Thoracic aorta (tissue), 2 donors: ENCODE data around the gene HSF5. TPM values are rescaled to one million over a fixed set of nuclear protein-coding genes. Genes with fewer than 3 reads are reported as not detected.

Source experiments
- ATAC-seq: fragments of 150-250 bp; one replicate; pipeline ENCODE4 v1.8.0; 2017; ENCODE audit warnings: low read depth; ENCODE audit not compliant: insufficient number of reproducible peaks, low FRiP score
- DNase-seq: peaks from one replicate; pipeline ENCODE4 v3.0.0-alpha.2; 2020; ENCODE audit warnings: low spot score
- H3K27ac ChIP-seq, 2 donors: fragments of 200-600 bp; sonication (generic); 1 replicate in 1 of 2; 2 replicates in 1 of 2; pipeline ENCODE4 v1.5.1; 2016; ENCODE audit warnings: mild to moderate bottlenecking in 2 of 2, moderate library complexity in 2 of 2
- H3K27me3 ChIP-seq: fragments of 200-600 bp; sonication (generic); replicated peaks from 2 replicates; pipeline ENCODE4 v1.6.0; 2016; ENCODE audit warnings: mild to moderate bottlenecking; ENCODE audit not compliant: insufficient read depth
- H3K36me3 ChIP-seq: fragments of 200-600 bp; sonication (generic); one replicate; pipeline ENCODE4 v1.5.1; 2016
- H3K4me1 ChIP-seq, 2 donors: fragments of 200-600 bp; sonication (generic); 1 replicate in 1 of 2; 2 replicates in 1 of 2; pipeline versions ENCODE4 v1.5.1 to v1.6.0; 2016; ENCODE audit warnings: low read depth in 2 of 2, mild to moderate bottlenecking in 1 of 2; ENCODE audit not compliant: control insufficient read depth in 1 of 2
- H3K4me3 ChIP-seq: fragments of 200-600 bp; sonication (generic); 2 replicates; pipeline ENCODE4 v1.5.1; 2016; ENCODE audit warnings: mild to moderate bottlenecking
- H3K9me3 ChIP-seq: fragments of 200-600 bp; sonication (generic); 2 replicates; pipeline ENCODE4 v1.5.1; 2016
- total RNA-seq, 2 donors: library from RNA; depleted of rRNA; stranded (reverse); fragments of >200 nt; gene quantifications; one replicate each; pipeline versions ENCODE4 v1.1.0 to v1.2.3, GENCODE V29; 2016
- TF ChIP-seq, protein P1 (sequence below): fragments of 200-600 bp; sonication (generic); IDR thresholded peaks from one replicate; pipeline ENCODE4 v1.5.1; 2019; ENCODE audit warnings: antibody characterized with exemption

Gene HSF5
- total RNA-seq, 2 donors from 2014 or later: 0.14 TPM; not detected in 1

DNA sequence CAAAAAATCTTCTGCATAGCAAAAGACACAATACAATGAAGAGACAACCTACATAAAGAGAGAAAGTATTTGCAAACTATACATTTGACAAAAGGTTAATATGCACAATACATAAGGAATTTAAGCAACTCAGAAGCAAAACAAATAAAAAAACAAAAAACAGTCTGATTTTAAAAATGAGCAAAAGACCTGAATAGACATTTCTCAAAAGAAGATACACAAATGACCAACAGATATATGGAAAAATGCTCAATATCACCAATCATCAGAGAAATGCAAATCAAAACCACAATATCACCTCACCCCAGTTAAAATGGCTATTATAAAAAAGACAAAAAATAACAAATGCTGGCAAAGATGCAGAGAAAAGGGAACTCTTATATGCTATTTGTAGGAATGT lies 32.7 kb downstream of the HSF5 start:
- H3K36me3 ChIP-seq: no peaks in the 10 kb centered on the region
- no peak for DNase-seq

DNA sequence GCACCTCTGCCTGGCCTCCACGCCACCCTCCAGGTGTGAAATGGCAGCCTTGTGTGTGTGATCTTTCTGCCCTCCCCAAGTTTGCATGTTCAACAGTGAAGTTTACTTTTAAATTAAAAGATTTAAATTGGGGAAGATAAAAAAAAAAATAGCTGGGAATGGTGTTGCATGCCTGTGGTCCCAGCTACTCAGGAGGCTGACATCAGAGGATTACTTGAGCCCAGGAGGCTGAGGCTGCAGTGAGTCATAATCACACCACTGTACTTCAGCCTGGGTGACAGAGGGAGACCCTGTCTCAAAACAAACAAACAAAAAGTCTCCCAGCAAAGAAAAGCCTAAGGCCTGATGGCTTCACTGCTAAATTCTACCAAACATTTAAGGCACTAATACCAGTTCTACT lies 35.5 kb downstream of the HSF5 start:
- TF ChIP-seq, protein P1, sequence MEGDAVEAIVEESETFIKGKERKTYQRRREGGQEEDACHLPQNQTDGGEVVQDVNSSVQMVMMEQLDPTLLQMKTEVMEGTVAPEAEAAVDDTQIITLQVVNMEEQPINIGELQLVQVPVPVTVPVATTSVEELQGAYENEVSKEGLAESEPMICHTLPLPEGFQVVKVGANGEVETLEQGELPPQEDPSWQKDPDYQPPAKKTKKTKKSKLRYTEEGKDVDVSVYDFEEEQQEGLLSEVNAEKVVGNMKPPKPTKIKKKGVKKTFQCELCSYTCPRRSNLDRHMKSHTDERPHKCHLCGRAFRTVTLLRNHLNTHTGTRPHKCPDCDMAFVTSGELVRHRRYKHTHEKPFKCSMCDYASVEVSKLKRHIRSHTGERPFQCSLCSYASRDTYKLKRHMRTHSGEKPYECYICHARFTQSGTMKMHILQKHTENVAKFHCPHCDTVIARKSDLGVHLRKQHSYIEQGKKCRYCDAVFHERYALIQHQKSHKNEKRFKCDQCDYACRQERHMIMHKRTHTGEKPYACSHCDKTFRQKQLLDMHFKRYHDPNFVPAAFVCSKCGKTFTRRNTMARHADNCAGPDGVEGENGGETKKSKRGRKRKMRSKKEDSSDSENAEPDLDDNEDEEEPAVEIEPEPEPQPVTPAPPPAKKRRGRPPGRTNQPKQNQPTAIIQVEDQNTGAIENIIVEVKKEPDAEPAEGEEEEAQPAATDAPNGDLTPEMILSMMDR: no peak

More for the DNA sequence above, 32.7 kb downstream of the HSF5 start:
- no peaks in the 10 kb centered on the region for H3K27me3 ChIP-seq
- ATAC-seq: no peak
- TF ChIP-seq, protein P1: no peak
- no peaks in the 10 kb centered on the region for H3K9me3 ChIP-seq
- no peak overlapping the region for H3K4me3 ChIP-seq
- H3K4me1 ChIP-seq: no peaks in the 10 kb centered on the region
- H3K27ac ChIP-seq: no peak overlapping the region

DNA sequence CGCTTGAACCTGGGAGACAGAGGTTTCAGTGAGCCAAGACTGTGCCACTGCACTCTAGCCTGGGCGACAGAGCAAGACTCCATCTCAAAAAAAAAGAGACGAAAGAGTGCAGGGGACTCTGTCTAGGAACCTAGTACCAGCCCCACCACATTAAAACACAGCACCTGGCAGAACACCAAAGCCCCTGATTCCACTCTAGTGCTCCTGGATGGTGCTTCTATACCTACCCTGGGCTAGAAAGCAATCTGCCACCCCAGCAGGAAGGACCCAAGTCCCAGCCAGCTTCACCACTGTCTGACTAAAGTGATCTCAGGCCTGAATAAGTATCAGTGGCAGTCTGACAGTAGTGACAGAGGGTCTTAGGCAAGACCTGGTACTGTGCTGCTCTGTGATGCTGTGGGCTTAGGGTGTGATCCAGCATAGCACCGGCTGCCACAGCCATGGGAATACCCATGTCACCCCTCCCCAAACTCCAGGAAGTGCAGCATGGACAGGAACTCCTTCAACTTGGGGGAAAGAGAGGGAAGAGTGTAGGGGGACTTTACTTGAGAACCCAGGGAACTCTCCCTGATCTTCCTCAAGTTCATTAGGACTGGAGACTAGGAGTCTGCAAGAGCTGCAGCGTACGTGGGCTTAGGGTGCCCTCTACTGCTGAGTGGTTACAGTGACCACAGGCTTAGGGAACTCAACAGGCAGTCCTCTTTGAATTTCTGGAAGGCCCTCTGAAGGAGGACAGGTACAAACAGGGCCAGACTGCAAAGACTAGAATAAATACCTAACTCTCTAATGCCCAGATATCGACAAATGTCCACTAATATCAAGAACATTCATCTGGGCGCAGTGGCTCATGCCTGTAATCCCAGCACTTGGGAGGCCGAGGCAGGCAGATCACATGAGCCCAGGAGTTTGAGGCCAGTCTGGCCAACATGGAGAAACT lies 40.9 kb downstream of the HSF5 start:
- no peak overlapping the region for H3K4me3 ChIP-seq
- DNase-seq (no peak), ATAC-seq (no peak)
- H3K27ac ChIP-seq: no peak overlapping the region
- no peaks in the 10 kb centered on the region for H3K27me3 ChIP-seq
- TF ChIP-seq, protein P1: peak; percentile 15
- no peaks in the 10 kb centered on the region for H3K9me3 ChIP-seq
- H3K36me3 ChIP-seq: no peaks in the 10 kb centered on the region
- no peaks in the 10 kb centered on the region for H3K4me1 ChIP-seq

More for the DNA sequence above, 35.5 kb downstream of the HSF5 start:
- Histone ChIP-seq H3K27ac (no peak overlapping the region), H3K36me3 (no peaks in the 10 kb centered on the region), H3K4me3 (no peak overlapping the region), H3K4me1 (no peaks in the 10 kb centered on the region), H3K27me3 (no peaks in the 10 kb centered on the region), H3K9me3 (no peaks in the 10 kb centered on the region)
- no peak for ATAC-seq
- DNase-seq: no peak

DNA sequence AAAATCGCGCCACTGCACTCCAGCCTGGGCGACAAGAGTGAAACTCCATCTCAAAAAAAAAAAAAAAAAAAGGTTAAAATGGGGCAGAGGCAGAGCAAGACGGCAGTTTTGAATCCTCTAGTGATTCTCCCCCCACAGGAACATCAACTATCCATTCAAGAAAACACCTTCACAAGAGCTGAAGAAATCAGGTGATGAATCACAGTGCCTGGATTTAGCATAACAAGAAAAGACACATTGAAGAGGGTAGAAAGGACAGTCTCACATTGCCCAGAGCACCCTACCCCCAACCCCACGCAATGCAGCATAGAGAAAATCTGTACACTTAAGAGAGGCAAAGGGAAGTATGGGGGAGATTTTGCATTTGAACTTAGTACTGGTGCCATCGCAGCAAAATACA lies 42.1 kb downstream of the HSF5 start:
- H3K36me3 ChIP-seq: no peaks in the 10 kb centered on the region
- DNase-seq (no peak), ATAC-seq (no peak)
- H3K27me3 ChIP-seq: no peaks in the 10 kb centered on the region
- H3K4me1 ChIP-seq: no peaks in the 10 kb centered on the region
- TF ChIP-seq, protein P1: no peak
- no peaks in the 10 kb centered on the region for H3K9me3 ChIP-seq
- H3K27ac ChIP-seq: no peak overlapping the region
- no peak overlapping the region for H3K4me3 ChIP-seq

DNA sequence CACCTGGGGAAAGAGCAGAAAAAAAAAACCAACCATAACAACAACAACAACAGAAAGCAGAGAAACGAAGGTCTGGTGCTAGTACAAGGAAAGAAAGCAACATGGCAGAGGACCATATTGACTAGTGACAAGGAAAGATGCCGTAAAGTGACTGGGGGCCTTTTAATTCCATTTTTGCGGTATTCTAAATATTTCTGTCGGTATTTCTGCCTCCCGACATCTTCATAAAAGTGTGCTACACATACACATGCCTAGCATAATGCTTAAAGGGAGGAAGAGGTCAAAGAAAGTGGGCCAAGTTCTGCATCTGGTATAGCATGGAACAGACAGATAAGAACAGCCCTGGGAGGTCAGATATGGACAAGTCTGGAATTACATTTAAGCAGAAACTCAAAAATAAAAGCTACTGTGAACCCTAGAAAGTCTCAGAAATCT lies 51.4 kb downstream of the HSF5 start:
- H3K9me3 ChIP-seq: no peaks in the 10 kb centered on the region
- H3K36me3 ChIP-seq: no peaks in the 10 kb centered on the region
- TF ChIP-seq, protein P1: no peak
- ATAC-seq (no peak), DNase-seq (no peak)
- no peaks in the 10 kb centered on the region for H3K4me1 ChIP-seq
- H3K27ac ChIP-seq: no peak overlapping the region
- no peaks in the 10 kb centered on the region for H3K27me3 ChIP-seq
- no peak overlapping the region for H3K4me3 ChIP-seq
